NCI-H446 treated with DMSO at 0.1 percent for 48 hours (cell line): ENCODE data around the gene MLF2.
"Not testable (repeated sequence)": the region's sequence is repeated elsewhere in the genome, so short reads cannot be mapped to it uniquely, and the experiment has no call there.

ENCODE experiments used
- DNase-seq: peaks from one replicate; lab custom pipeline; 2025; lab: John Stamatoyannopoulos, UW

The MLF2 gene

DNA sequence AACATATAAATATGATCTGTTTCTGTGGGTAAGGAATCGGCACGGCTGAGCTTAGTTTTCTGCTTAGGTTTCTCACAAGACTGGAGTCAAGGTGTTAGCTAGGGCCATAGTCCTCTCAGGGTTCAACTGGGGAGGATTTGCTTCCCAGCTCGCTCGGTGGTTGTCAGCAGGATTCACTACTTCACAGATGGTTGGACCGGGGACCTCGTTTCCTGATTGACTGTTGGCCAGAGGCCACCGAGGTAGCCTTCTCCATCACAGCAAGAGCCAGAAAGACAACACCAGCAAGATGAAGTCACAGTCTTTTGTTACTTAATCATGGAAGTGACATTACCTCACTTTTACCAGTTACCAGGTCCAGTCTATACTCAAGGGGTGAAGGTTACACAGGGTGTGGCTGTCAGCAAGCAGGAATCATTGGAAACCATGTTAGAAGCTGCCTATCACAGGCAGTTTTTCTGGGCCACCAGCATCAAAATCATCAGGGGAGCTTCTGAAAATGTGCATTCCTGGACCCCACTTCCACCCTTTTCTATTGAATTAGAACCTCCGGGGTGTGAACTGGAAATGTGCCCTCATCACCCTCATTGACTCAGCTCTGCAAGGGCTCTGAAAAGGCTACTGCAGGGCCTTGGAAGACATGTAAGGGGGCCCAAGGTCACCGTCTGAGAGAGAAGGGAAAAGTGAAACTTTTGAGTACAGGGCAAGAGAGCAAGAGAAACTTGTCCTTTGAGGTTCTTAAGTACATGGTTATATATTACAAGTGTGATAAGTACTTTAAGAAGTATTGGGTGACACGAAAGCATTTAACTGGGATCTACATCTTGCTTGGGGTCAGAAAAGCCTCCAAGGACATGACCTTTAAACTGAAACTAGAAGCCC is 18.2 kb downstream of the MLF2 start:
- no peak for DNase-seq

DNA sequence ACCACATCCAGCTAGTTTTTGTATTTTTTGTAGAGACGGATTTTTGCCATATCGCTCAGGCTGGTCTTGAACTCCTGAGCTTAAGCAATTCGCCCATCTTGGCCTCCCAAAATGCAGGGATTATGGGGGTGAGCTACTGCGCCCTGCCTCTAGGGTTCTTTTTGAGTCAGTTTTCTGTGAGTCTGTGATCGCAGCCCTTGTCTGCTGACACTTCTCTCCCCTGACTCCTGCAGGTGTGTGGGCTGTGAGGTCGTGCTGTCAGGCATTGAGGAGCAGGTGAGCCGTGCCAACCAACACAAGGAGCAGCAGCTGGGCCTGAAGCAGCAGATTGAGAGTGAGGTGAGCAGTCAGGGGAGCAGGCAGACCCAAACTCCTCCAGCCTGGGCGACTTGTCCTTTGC is 22.8 kb downstream of the MLF2 start:
- DNase-seq, result no peak

DNA sequence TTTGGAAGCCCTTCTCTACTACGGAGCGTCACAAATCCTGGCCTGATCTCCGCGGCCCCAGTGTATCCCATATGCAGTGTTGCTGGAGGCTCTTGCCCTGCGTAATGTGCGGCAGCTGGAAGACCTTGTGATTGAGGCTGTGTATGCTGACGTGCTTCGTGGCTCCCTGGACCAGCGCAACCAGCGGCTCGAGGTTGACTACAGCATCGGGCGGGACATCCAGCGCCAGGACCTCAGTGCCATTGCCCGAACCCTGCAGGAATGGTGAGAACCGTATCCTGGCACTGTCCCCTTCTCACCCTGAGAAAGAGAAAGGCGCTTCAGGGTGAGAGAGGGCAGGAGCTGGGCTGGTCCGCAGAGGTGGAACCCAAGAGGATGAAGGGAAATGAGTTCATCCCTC is 23.8 kb downstream of the MLF2 start:
- no peak for DNase-seq

DNA sequence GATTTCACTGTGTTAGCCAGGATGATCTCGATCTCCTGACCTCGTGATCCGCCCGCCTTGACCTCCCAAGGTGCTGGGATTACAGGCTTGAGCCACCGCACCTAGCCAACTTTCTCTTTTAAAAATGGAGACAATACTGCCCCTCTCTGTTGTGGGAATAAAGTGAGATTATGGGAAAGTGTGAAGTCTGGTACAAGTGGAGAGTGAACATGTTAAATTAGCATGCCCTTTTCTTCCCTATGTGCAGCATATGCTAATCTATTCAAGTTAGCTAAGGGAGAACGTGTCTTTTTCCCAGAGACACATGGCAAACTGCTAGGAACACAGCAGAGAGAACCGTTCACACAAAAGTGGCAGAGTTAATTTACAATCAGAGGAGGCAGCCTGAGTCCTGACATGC is 27.6 kb downstream of the MLF2 start:
- DNase-seq, result no peak

DNA sequence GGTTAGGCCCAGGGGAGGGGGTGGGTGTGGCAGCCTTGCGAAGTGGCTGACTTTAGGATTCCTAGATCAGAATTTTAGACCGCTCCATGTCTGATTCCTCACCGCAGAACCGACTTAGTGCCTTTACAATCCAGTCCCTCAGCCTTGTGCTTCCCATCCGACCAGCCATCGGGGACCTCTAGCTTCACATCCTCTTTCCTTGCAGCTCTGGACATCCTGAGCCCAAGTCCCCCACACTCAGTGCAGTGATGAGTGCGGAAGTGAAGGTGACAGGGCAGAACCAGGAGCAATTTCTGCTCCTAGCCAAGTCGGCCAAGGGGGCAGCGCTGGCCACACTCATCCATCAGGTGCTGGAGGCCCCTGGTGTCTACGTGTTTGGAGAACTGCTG is 28.5 kb downstream of the MLF2 start:
- DNase-seq, result no peak

DNA sequence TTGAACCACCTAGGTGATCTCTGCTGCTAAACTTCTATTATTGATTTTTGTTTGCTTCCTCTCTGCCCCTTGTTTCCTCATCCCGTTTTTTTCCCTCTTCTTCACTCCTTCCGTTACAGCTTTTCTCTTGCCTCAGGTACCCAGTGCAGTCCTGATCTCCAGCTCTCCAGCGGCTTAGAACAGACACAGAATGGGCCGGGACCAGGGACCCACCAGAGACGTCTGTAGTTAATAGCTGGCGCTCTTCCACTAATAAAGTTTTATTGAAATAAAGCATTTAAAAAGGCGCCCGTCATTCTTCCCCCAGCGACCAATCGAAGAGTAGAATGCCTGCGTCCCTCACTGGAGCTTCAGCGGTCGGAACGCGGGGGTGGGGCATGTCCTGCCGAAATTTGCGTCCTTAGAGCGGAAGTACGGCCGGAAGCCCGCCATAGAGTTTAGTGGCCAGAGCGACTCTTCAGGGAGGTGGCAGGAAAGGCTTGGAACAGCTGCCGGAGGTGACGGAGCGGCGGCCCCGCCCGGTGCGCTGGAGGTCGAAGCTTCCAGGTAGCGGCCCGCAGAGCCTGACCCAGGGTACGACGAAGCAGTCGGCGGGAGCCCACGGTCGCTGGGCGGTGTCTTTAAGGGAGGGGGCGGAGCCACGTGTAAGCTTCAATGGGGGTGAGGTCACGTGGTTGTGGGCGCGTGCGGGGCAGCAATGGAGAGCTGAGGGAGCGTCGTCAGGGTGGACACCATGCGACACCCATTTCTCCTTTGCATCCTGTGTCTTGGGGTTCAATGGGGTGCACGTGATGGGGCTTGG is 29.1 kb downstream of the MLF2 start, which contains the start of gene COPS7A:
TSS of gene COPS7A (plus strand) at position 440 of the 802 bp plus-strand sequence. CDS start 611 bp downstream, outside the sequence.
- DNase-seq, result peak; percentile 99

DNA sequence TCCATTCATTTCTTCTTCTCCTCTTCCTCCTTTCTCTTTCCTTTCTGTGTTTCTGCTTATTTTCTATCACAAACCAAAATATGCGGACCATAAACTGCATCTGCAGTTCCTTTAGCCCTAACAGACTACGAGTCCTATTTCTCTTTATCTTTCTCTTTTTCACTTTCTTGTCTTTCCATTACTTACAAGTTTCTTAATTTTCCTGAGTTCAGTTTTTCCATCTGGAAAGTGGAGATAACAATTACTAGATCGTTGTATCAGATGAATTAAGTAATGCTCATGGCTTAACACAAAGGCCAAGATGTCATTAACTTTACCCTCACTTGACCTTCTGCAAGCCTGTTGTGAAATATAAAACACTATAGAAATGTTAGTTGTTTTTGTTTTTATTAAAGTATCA is 30.1 kb downstream of the MLF2 start:
- no peak for DNase-seq

DNA sequence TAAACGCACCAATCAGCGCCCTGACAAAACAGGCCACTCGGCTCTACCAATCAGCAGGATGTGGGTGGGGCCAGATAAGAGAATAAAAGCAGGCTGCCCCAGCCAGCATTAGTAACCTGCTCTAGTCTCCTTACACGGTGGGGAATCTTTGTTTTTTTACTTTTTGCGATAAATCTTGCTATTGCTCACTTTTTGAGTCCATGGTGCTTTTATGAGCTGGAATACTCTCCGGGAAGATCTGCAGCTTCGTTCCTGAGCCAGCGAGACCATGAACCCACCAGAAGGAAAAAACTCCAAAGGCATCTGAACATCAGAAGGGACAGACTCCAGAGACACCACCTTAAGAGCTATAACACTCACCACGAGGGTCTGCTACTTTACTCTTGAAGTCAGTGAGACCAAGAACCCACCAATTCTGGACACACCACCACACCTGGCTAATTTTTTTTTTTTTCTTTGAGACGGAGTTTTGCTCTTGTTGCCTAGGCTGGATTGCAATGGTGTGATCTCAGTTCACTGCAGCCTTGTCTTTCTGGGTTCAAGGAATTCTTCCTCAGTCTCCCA is 36.0 kb downstream of the MLF2 start:
- DNase-seq, result no peak

DNA sequence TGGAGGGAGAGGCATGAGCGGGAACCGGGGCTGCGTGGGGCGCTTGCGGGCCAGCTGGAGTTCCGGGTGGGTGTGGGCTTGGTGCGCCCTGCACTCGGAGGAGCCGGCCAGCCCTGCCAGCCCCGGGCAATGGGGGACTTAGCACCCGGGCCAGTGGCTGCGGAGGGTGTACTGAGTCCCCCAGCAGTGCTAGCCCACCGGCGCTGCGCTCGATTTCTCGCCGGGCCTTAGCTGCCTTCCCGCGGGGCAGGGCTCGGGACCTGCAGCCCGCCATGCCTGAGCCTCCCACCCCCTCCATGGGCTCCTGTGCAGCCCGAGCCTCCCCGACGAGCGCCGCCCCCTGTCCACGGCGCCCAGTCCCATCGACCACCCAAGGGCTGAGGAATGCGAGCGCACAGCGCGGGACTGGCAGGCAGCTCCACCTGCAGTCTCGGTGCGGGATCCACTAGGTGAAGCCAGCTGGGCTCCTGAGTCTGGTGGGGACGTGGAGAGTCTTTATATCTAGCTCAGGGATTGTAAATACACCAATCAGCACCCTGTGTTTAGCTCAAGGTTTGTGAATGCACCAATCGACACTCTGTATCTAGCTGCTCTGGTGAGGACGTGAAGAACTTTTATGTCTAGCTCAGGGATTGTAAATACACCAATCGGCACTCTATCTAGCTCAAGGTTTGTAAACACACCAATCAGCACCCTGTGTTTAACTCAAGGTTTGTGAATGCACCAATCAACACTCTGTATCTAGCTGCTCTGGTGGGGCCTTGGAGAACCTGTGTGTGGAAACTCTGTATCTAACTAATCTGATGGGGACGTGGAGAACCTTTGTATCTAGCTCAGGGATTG is 36.7 kb downstream of the MLF2 start:
- not testable (repeated sequence) for DNase-seq

DNA sequence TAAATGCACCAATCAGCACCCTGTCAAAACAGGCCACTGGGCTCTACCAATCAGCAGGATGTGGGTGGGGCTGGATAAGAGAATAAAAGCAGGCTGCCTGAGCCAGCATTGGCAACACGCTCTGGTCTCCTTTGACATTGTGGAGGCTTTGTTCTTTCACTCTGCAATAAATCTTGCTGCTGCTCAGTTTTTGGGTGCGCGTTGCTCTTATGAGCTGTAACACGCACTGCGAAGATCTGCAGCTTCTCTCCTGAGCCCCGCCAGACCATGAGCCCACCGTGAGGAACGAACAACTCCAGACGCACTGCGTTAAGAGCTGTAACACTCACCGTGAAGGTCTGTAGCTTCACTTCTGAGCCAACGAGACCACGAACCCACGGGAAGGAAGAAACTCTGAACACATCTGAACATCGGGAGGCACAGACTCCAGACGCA is 44.0 kb downstream of the MLF2 start:
- no peak for DNase-seq

DNA sequence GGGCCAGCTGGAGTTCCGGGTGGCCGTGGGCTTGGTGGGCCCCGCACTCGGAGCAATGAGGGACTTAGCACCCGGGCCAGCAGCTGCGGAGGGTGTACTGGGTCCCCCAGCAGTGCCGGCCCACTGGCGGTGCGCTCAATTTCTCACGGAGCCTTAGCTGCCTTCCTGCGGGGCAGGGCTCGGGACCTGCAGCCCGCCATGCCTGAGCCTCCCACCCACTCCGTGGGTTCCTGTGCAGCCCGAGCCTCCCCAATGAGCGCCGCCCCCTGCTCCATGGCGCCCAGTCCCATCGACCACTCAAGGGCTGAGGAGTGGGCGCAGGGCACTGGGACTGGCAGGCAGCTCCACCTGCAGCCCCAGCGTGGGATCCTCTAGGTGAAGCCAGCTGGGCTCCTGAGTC is 44.6 kb downstream of the MLF2 start:
- not testable (repeated sequence) for DNase-seq

DNA sequence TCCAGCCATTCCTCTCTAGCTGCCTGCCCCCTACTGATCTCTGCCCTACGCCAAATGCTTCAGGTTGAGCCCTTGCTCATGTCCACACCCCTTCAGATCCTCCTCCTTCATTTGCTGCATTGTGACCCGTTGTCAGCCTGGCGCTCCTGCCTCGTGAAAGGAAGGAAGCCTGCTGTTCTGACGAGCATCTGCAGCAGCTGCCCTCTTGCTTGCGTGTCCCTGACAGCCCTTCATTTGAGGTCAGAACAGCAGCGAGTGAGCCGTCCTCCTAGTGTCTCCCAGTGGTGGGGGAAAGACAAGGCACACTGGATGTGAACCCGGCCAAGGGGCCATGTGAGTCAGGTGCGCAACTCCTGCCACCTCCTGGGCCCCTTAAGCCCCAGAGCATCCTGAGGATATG is 49.3 kb downstream of the MLF2 start:
- no peak for DNase-seq

DNA sequence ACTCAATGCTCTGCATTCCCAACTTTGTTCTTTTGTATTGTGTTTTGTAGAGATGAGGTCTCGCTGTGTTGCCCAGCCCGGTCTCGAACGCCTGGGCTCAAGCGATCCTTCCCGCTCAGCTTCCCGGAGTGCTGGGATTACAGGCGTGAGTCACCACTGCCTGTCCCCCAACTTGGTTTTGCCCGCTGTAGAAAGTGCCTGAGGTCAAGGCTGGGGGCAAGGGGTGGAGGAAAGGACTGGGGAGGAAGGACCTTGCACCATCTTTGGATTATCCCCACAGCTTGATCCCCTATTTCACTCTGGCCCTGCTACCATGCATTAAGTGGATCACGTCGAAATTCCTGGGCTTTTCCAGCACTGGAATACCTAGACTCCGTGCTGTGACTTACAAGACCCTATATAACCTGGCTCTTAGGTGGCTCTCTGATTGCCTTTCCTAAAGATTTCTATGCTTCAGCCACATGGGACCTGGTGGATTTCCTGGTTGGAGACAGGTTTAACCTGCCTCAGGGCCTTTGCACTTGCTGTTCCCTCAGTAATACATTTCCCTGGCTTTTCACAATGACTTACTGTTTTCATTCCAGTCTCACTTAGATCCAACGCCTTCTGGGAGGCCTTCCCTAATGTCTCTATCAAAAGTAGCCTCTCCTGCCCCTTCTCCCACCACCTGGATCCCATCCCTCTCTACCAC is 51.7 kb downstream of the MLF2 start:
- no peak for DNase-seq

DNA sequence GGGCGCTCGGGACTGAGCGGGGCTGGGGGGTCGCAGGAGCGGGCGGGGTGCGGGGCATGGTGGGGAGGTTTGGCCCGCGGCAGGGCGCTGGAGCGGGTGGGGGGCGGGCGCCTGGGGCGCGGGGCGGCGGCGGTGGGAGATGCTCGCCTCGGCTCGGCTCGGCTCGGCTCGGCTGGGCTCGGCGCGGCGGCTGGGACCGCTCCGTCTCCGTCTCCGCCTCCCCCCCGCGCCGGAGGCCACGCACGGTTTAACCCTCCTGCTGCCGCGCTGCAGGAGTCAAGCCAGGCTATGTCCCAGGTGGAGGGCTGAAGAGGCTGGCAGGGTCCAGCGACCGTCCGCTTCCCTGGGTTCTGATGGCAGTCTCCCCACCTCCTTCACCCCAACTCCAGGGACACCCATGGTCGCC is 52.3 kb downstream of the MLF2 start, which contains the start of gene PIANP:
TSS of gene PIANP (minus strand) at position 170 of the 406 bp plus-strand sequence. CDS start 2,754 bp downstream, outside the sequence.
- DNase-seq, result no peak

DNA sequence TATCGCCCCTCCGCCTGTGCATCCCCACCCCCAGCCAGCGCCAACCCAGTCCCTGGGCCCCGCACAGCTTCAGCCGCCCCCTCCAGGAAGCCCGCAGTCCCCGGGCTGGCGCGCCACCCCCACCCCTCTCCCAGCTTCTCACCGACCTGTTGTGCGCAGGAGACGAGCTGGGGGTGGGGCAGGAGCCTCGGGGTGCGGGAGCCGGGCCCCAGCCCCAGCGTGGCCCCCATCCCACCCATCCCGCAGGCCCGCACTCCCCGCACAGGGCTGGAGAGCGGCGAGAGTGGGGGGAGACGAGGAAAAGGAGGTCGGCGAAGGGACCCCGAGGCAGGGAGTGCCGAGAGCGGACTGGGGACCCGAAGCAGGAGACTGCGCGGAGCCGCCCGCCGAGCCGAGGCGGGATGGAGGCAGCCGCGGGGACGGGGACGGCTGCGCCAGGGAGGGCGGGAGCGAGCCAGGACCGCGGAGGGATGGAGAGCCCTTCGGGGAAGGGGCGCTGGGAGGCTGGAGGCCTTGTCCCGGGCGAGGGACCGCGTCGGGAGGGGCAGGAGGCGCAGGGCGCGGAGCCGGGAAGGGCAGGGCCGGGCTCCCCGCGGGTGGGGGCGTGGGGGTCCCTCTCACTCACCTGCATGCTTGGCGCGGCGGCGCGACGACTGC is 52.8 kb downstream of the MLF2 start:
- DNase-seq, result no peak

DNA sequence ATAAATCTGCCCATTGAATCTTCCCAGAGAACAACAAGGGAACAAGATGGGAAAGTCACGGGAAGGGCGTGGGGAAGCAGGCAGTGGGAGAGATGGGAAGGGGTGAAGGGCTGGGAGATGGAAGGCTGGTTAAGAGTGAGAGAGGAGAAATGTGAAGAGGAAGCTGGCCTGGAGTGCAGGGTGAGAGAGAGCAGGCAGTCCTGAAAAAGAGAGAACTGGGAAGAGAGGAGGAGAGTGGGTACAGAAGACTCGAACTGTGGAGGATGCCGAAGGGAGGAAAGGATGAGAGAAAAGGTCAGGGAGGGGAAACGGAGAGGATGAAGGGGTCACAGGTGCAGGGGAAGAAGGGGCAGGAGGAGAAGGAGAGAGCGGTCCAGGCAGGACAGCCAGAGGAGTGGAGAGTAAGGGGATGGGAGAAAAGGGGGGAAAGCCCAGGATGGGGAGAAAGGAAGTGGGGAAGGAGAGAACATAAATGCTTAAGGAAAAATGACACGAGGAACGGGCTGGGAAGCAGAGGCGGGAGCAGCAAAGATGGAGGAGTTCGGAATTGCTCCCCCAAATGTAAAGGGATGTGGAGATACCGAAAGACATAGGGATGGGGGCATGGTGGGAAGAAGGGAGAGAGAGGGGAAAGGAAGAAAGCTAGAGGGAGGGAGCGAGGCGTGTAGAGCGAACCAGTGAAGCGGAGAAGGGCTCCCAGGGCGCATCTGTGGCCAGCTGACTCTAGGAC is 53.5 kb downstream of the MLF2 start:
- no peak for DNase-seq

DNA sequence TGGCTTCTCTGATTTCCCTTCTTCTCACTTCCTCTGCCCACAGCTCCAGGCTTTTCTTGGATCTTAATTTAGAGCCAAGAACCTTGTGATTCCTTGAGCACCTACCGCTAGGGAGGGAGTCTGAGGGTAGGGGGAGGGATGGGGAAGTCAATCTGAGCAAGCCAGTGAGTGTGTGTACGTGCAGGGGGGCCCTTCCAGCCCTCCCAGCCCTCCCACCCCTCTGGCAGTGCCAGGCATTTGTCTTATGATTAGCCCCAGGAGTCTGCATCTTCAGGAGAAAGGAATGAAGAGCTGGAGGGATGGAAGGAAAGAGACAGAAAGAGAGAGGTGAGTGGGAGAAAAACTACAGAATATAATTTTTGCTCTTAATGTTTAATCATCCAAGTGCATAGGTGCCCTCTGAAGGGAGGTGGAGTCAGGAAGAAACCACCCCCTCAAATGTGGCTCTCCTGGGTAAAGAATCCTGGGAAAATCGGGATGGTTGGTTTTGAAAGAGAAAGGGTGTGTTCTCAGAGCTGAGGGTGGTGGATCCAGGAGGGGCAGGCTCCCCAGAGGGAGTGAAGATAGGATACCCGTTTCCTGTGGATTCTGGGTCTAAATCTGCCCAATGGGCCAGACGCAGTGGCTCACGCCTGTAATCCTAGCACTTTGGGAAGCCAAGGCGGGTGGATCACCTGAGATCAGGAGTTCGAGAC is 54.4 kb downstream of the MLF2 start:
- DNase-seq, result no peak
